ENCODE data around the gene EPB41.
"Not testable (repeated sequence)": the region's sequence is repeated elsewhere in the genome, so short reads cannot be mapped to it uniquely, and the experiment has no call there.

Gene EPB41

DNA sequence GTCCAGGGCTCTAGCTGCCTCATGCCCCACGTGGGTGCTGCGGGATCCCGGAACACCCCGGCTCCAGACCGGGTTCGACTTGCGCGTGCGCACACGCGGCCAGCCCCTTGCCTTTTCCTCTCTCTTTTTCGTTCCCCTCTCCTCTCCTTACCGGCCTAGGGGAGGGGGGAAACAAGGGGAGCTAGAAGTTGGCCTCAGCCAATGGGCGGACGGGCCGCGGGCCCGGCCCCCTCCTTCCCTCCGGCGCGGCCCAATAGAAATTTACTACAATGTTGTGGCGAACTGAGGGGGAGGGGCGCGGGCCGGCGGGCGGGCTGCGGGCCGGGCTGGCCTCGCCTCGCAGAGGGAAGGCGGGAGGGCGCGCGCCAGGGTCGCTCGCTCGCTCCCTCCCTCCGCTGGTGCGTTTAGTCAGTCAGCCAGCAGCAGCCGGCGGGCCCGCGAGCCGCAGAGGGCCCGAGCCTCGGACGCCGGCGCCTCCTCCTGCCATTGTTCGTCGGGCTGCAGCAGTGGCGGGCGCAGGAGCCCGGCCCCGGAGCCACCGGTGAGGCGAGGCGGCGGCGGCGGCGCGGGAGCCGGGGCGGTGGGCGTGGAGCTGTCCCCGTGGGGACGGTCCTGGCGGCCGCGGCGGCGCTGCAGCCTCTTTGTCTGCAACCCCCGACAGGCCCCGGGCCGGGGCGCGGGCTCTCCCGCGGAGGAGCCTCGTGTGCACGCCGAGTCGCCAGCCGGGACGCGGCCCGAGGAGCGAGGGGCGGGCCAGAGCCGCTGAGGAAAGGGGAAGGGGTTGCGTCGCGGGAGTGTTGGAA is at the start of gene EPB41:
EPB41 (plus strand) TSS at position 342 of the 803 bp plus-strand sequence. CDS start 72,869 bp downstream, outside the sequence.
- DNase-seq, result peak; percentile 94

DNA sequence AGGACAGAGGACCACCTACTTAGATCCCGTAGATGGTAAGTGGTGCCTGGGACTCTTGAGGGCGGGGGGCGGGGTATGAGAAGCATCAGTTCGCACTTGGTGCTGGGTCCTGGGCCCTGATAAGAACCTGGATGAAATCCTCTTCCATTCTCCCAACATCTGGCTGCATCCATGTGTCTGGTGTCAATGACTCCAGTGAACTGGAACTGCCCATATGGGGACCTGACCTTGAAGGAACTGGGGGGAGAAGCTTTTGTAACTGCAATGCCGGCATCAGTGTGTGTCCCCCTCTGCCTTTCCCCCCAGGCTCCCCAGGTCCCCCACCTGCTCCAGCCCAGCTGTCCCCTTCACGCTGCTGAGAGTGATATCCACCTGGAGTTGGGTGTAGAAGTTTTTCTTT is 49.7 kb upstream of the EPB41 start:
- DNase-seq, result no peak

DNA sequence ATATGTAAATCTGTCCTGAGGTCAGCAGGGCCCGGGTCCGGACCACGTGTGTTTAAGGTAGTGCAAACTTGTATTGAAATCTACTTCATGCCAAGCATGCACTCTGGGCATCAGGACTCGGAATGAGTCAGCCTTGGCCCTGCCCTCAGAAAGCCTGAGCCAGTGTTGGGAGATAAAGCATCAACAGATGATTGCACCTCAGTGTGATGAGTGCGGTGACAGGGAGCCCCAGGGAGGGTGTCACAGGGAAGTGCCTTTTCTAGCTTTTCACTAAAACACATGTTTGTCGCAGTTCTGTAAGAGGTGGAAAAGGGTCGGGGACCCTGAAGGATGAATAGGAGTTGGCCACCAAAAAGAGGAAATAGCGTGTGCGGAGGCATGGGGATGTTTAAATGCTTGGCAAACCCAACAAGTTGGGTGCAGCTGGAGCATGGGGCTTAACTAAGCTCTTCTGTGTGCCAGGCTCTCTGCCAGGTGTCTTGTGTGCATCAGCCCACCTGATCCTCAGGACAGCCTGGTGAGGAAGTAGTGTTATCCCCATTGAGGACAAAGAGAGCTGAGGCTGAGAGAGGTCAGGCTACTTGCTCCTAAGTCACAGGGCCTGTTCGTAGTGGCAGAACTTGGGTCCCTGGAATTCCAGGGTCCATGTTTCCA is 48.2 kb upstream of the EPB41 start:
- no peak for DNase-seq

DNA sequence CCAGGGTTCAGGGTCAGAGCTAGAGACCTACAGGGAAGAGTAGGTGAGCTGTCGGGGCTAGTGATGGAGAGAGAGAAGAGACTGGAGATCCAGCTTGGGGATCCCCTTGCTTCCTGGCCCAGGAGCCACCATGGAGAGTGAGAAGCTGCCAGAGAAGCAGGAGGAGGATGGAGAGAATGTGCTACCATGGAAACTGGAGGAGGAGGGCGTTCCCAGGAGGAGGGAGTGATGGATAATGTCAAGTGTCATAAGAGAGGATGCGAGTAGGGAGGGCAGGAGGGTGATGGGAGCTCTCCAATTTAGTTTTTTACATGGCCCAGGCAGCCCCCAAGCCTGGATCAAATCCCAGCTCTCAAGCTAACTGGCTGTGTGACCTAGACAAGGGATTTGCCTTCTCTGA is 46.5 kb upstream of the EPB41 start:
- no peak for DNase-seq

DNA sequence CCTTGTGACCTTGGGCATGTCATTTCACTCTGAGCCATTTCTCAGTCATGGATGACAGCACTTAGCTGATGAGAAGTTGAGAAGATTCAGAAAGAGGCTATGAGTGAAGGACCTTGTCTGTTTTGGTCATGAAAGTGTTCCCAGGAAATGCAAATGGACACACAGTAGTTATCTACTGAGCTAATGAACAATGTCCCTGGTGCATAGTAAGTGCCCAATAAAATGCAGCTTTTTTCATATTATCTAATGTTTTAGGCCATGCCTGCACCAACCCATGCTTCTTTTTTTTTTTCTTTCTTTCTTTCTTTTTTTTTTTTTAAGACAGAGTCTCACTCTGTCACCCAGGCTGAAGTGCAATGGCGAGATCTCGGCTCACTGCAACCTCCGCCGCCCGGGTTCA is 44.4 kb upstream of the EPB41 start:
- DNase-seq, result no peak

DNA sequence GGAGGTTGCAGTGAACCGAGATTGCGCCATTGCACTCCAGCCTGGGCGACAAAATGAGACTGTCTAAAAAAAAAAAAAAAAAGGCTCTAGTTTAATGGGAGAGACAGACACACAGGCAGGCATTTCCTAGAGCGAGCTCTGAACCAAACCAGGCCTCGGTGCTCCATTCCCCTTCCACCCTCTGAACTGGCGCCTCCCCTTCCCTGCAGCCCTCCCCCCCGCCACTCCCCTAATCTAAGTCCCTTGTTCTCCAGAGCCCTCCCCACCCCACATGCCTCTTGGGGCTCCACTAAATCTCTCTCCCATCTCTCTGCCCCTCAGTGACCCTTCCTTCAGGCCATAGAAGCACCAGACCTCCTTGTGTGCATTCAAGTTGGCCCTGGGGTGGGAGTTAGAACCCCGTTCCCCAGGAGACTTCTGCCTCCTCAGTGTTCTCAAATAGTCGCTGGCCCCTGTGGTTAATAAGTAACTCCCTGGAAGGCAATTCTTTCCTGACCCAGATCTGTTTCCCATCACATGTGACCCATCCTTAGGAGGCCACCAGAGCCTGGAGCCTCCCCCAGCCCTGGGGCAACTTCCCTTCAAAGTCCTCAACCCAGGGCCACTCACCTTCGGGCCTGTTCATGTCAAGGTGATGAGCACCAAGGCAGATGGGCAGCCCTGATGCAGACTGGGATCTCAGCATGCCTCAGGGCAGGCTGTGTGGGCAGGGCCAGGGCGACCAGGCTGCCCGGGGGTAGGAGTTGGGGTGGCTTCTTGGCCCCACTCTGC is 42.6 kb upstream of the EPB41 start:
- DNase-seq, result no peak

DNA sequence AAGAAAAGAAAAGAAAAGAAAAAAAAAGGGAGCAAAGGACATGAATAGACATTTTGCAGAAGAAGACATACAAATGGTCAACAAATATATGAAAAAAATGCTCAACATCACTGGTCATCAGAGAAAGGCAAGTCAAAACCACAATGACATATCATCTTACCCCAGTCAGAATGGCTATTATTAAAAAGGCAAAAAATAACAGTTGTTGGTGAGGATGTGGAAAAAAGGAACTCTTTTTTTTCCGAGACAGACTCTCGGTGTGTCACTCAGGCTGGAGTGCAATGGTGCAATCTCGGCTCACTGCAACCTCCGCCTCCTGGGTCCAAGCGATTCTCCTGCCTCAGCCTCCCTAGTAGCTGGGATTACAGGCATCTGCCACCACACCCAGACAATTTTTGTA is 39.2 kb upstream of the EPB41 start:
- not testable (repeated sequence) for DNase-seq

DNA sequence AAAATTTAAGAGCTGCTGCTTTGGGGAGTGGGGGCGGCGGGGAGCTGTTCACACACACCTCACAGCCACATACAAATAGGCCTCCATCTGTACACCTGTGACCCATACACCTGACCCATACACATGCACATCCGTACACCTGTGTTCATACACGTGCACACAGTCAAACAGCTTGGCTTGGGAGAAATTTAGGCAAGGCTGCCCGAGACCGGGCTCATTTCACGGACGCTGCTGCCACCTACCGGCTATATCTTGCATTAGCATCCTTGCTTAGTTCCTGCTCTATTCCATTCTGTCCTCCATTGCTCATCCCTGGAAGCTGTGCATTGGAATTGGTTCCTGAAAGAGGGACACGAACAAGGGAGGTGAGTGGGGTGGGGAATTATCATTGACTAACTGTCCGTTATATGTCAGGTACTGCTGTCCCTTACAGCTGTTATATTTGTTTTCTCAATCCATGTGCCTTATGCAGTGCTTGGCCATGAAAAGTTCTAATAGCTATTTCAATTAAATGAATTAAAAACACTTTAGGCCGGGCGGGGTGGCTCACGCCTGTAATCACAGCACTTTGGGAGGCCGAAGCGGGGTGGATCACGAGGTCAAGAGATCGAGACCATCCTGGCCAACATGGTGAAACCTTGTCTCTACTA is 37.1 kb upstream of the EPB41 start:
- DNase-seq, result peak; percentile 83

DNA sequence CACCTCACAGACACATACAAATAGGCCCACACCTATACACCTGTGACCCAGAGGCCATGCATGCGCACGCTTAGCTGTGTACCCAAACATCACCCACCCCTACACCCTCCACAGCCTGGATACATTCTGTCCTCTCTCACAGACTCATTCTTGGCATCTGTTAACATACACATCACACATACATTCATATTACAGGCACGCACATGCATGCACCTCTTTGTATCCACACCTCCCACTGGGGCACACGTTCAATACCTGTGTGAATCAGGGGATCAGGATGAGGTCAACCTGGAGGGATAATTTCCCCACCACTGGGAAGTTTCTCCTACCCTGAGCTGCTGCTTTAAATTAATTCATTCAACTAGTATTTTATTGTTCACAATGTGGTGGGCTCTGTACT is 35.6 kb upstream of the EPB41 start:
- DNase-seq, result no peak

DNA sequence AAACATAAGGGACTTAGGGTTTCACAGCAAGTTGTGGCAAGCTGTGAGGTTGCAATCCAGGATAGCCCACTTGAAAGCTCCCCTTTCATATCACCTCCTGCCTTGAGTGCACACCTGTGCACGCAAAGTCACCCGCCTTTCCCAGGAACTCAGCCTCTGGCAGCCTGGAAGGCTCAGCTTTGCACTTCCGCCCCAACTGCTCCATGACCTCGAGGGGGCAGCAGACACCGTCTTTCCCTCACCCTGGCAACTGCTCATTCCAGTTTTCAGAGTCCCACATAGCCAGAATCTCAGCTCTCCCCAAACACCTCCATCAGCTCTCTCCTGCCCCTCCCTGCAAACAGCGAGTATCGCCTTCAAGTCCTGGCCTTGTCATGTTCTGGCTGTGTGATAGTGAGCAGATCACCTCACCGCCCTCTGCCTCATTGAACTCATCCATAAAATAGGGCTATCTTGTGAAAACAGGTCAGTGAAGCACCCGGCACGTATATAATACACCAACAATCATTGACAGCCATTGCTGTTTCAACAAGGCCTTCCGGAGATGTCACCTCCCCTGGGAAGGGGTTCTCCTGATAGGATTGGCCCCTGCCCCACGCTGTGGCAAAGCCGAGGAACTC is 32.2 kb upstream of the EPB41 start:
- peak; percentile 82 for DNase-seq

DNA sequence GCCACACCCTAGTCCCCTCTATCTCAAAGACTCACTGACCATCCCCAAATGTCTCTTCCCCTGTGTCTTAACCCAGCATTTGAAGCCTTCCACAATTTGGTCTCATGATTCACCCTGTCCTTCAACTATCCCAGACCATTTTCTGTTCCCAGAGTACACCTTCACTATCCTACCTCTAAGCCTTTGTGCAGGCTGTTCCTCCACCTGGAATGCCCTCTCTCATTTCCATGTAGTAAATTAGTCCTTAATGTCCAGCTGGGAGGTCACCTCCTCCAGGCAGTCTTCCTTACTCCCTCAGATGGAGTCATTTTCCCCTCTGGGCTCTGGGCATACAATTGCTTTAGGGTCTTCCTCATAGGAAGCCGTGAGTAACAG is 31.1 kb upstream of the EPB41 start:
- DNase-seq, result no peak

DNA sequence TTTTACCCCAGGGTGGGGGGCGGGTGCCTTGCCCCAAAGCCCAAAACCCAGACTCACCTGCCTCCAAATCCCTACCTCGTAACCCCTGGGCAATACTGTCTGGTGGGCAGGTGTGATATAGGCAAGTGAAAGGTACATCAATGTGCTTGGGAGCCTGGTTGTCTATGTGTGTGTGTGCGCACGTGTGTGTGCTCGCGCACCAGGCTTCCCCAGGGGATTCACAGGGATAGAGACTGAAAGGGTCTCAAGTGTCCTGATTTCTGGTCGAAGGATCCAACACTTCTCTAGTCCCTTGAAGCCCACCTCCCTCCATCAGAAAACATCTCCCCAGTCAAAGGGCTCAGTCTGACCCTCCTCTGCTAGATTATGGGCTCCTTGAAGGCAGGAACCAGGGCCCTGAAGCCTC is 28.9 kb upstream of the EPB41 start:
- no peak for DNase-seq

DNA sequence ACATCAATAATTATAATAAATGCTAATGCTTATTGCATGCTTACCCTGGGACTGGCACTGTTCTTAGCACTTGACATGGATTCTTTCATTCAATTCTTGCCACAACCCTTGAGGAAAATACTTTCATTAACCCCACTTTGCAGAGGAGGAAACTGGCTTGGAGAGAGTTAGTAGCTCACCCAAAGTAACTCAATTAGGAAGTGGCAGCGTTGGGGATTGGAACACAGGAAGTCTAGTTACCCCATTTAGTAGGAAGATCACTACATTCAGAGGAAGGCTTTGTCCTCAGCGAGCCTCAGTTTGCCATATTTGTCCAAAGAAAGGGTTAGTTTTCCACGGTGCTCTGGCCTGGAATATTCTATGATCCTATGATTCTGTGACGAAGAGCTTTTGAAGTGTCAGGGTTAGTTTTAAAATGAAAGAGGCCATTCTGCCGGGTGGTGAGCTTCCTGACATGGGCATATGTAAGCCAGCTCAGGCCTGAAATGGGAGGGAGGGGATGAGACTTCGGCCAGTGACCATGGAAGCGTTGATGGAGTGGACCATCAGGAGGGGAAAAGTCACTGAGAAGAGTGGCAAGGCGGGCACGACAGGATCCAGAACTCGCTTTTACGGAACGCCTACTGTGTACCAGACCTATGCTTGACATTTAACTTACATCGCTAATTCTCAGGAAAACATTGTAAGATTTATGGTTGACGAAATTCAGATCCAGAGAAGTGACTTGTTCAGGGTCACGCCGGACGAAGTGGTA is 28.2 kb upstream of the EPB41 start:
- DNase-seq, result no peak

DNA sequence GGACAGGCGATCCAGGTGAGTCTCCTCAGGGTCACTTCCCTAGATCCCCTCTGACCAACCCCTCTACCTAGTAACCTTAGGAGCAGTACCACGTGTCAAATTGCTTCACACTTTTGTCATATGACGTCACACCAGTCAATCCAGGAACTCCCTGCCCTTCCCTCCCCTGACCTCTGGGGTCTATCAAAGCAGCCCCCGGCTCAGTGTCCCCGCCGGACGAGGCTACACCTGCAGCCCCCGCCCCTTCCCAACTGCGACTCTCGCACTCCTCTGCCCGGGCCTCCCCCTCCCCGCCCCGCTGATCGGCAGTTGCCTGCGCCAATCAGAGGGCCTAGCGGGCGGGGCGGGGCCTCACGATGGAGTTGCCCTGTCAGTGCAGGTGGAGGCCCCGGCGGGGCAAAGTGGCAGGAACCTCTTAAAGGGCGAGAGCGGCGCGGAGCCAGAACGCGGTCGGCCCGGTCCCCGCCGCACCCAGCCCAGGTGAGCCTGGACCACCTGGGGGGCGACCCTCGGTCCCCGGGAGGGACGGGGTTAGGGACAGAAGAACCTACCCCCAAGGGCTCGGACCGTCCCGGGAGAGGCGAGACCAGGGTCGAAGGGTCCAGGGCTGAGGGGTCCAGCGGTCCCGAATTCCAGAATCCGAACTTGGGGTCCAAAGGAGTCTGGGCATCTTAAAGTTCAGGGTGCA is 27.5 kb upstream of the EPB41 start:
- peak; percentile 92 for DNase-seq

DNA sequence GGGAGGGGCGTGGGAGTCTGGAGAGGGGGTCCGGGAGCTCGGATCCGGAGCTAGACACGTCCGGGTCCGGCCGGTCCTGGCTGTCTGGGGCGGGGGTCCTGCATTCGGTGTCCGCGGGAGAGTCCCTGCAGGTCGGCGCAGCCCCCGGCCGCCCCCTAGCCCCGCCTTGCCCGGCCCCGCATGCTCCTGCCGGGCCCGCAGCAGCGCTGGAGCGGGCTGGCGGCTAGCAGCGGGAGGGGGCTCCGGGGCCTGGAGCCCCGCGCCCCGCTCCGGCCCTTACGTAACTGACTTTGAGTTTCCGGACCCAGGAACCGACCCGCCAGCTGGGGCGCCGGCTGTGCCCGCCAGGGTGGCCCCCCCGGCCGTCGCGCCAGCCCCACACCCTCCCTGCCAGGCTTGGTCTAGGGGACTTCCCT is 26.9 kb upstream of the EPB41 start:
- DNase-seq, result peak; percentile 81

DNA sequence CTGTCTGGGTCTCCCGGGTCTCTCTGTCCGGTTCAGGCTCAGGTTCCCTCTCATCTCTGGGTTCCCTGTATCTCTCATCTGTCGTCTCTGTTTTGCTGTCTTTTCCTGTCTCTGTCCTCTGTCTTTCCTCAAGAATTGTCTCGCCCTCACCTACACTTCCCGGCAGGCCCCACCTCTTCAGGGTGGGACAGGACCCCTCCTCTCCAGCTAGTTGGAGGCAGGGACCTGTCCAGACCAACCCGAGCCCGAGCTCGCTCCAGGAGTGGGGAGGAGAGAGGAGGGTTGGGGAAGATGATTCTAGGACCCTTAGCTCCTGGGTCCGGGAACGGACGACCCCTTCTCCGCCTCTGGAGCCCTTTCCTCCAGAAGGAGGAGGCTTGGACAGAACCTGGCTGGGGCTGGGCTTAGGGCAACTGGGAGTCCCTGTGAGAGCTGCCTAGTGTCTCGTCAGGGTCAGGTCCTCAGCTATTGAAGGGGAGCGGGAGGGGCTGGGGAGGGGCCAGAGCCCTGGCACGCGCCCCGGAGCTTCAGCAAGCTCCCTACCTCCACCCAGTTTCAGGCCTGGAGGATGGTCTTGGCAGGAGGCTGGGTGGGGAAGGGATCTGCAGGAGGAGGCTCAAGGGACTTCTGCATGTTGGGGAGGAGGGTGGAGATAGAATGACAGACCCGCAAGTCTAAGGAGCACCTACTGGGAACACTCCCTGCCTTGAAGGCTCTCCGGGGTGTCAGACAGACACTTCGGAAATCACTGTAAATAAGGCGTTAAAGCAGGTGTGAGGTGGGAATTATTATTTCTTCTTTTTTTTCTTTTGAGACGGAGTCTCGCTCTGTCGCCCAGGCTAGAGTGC is 26.3 kb upstream of the EPB41 start:
- DNase-seq, result no peak

DNA sequence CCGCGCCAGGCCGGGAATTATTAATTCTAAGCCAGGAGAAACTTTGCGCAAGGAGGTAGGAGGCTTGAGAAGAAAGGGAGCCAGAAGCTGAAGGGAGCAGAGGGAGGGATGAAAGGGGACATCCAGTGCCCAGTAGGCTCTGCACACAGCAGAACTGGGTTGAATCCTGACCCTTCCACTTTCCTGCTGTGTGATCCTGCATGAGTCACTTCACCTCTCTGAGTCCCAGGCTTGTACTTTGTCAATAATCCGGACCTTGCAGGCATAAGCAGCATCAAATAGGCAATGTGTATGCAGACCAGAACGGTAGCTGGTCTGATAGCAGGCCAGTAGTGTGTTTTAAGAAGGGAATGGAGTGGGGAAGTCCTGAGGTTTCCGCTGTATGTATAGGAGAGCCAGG is 25.5 kb upstream of the EPB41 start:
- no peak for DNase-seq

DNA sequence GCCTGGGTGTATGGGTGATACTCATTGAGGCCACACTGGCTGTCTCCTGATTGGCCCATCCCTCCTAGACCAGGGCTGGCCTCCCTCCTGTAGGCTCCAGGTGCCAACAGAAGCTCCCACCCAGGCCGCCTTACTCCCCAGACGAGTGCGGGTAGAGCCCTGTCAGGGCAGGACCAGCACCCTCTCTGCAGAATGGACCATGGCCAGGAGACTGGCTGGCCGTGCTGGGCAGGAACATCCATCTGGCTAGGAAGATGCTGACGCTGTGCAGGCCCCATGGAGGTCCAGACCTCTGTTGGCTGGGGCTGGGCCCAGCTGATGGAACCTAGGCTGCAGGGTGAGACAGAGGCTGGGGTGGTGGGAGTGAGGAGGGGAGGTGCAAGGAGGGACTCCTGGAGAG is 25.0 kb upstream of the EPB41 start:
- DNase-seq, result no peak

DNA sequence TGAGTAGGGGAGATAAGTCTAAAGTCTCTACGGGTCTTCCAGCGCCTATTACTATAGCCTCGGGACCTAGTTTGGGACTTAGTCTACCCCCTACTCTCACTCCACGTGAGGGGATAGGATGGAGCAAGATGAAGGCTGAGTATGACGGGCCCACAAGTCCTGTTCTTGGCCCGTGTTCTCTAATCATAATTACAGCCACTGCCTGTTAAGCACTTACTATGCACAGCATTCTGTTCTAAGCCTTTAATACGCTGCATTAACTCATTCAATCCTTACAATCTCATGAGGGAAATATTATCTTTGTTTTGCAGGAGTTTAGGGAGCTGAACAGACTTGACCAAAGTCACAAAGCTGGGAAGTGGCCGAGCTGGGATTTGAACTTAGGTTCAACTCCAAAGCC is 23.9 kb upstream of the EPB41 start:
- DNase-seq, result no peak

DNA sequence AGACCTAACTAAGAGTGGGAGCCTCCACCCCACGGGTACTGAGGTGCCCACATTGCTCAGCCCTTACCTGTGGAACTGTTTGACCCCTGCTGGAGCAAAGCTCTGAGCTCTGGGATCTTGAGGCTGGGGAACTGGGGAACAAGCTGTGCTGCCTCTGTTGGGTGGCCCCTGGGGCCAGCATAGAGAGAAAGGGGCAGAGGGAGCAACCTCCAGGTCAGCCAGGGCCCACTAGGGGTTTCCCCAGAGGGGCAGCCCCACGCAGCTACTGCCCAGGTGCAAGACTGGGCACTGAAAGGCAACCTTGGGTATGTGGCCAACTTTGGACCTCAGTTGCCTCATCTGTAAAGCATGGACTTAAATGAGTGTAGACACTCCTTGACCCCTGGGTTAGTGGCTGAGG is 23.5 kb upstream of the EPB41 start:
- DNase-seq, result no peak

DNA sequence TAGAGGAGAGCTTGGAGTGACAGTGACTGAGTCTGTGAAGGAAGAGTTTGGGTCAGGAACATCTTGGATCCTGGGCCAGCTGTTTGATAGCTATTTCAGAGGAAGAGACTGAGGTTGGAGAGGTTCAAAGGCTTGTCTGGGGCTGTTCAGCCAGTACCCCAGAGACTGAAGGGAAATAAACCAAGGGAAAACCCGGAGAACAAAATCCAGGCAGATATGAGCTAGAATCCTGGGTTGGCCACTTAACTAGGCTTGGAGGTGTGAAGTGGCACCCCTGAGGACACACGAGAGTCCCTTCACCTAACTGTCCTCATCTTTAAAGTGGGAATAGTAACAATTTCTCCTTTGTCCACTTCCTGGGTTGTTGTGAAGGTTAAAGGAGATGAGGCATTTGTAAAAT is 23.1 kb upstream of the EPB41 start:
- DNase-seq, result no peak

Data from CD4-positive, alpha-beta T cell treated with Interleukin-17A for 1 hour (primary cell).